ENCODE results near the gene LHX4. TPM values are rescaled to one million over a fixed set of nuclear protein-coding genes. Genes with fewer than 3 reads are reported as not detected.
A peak's percentile ranks its signal among the peaks of the same experiment; 100 is the strongest.

LHX4 gene
- total and polyA plus RNA-seq, 9 of the 15 experiments (the other 6 are each of a cell fraction or from before 2014, with no cell fraction given): 0.01 to 0.11 (median 0.07) TPM; not detected in 5

DNA sequence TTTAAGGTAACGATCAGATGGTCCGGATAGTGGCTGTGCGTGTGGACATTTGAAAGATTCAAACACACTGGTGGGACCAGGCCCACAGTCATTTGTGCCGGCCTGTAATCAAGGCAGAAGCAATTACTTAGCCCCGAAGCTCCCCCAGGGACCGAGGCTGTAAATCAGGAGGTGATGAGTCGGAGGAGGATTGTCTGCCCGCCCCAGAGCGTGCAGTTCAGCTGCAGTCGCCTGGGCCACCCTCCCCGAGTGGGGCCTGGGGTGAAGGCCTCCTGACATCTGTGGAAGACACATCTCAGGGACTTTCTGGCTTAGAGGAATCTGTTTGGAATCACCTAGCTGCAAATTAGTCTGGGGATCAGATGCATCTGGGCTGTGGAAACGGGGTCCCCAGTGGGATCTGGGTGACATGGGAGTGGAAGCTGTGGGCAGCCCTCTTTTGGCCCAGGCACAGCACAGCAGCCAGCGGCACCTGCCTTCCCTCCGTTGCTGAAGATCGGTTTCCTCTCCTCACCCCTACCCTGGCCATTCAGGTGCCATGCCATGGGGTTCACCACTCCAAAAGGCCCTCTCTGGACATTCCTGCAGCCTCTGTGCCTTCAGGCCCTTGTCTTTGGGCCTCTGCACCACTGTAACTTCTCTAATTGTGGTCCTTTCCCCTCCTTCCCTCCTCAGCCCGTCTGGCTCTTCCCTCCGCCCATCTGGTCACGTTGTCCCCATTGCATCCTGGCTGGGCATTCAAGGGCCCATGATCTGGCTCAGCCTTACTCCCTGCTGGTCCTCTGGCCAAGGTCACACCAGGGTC is 25.7 kb downstream of the LHX4 start (continued):
- TF ChIP-seq, protein P1, sequence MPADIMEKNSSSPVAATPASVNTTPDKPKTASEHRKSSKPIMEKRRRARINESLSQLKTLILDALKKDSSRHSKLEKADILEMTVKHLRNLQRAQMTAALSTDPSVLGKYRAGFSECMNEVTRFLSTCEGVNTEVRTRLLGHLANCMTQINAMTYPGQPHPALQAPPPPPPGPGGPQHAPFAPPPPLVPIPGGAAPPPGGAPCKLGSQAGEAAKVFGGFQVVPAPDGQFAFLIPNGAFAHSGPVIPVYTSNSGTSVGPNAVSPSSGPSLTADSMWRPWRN (IDR thresholded peaks at IDR 0.05; ENCODE audit: low read depth): peak; percentile 28; the same call in 1 of the 2 replicates
- no peak for TF ChIP-seq ZNF57 (CRISPR knock-in tag; IDR thresholded peaks at IDR 0.05)

DNA sequence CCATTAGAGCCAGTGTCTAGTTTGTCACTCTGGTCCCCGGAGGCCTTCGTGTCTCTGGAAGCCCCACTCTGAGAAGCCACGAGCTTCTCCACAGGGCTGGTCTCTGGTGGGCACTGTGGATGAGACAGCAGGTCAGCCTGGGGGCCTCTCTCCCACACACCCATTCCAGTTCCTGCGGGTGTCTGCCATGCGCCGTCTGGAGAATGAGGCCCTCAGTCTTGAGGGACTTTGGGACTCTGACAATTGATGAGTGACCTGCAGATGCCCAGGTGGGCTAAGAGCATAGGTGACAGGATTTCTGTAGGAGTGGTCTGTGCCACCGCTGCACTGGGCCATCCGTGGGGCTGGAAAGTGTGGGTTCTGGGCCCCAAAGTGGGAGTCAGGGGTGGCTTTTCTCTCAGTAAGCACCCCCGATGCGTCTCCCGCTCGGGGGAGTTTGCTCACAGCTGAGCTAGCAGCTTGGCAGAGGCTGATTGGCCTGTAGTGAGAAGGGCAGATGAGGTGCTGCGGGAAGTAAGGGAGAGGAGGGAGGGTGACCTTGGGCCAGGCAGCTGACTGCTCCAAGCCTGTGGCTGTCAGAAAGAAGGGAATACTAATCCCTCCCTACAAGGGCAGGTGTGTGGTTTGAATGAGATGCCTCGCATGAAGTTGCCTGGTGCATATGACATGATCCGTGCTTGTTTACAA is 26.4 kb downstream of the LHX4 start:
- Histone ChIP-seq H3K9ac (ENCODE audit: insufficient read depth in 1 of 2, low read depth in 2 of 2, low read length in 2 of 2) (no peak overlapping the region; a peak in 1 of 4 replicates), H3K4me2 (ENCODE audit: insufficient read depth, low read length) (no peak overlapping the region), H3K4me3 (no peak overlapping the region), H3K79me2 (ENCODE audit: control insufficient read depth, insufficient read depth, low read length) (no peaks in the 10 kb centered on the region), H3K27ac (ENCODE audit: extremely low read depth, low read depth, low read length) (no peak overlapping the region), H3K9me3 (replicated peaks; ENCODE audit: control insufficient read depth, insufficient read depth, low read depth, low read length) (no peaks in the 10 kb centered on the region), H3K27me3 (ENCODE audit: control insufficient read depth in 2 of 2, insufficient read depth in 2 of 2, low read length in 2 of 2) (peaks cover 46 to 73% of the 10 kb centered on the region in 2 experiments; a peak in 4 of 5 replicates), H3K9me1 (ENCODE audit: control insufficient read depth, insufficient read depth, low read length) (no peaks in the 10 kb centered on the region), H2AFZ (ENCODE audit: low read depth, low read length) (no peak overlapping the region), H3K36me3 (ENCODE audit: control insufficient read depth, insufficient read depth, low read length) (no peaks in the 10 kb centered on the region), H3K4me1 (replicated peaks in 1 of 2; ENCODE audit: control insufficient read depth in 2 of 2, insufficient read depth in 2 of 2, low read length in 2 of 2) (peaks cover 0 to 35% of the 10 kb centered on the region in 2 experiments; a peak in 2 of 5 replicates), H4K20me1 (replicated peaks; ENCODE audit: control insufficient read depth, insufficient read depth, low read length) (peaks cover 4% of the 10 kb centered on the region; the same call in 1 of the 2 replicates)
- WGBS (ENCODE audit: insufficient coverage, low coverage, missing lambda C conversion rate): 10% methylated on average over 14 of the region's 15 CpGs
- FAIRE-seq (no peak), ATAC-seq (no peak), DNase-seq (ENCODE audit: extremely low read depth in 1 of 4, low spot score in 3 of 4) (no peak)
- no TSS peak for BruUV-seq (replicated peaks)
- in situ Hi-C loops (cut with MboI): loop anchor here (25.0 kb wide), 1 partner anchor 906 kb away; no protein-coding TSS in a partner anchor
- intact Hi-C loops (cut with micrococcal nuclease): no loop called here
- CTCF ChIA-PET (ENCODE audit: low intra/inter-chr PET ratio): no interaction called here
- POLR2A ChIA-PET: no interaction called here
- TF ChIP-seq, protein P2, sequence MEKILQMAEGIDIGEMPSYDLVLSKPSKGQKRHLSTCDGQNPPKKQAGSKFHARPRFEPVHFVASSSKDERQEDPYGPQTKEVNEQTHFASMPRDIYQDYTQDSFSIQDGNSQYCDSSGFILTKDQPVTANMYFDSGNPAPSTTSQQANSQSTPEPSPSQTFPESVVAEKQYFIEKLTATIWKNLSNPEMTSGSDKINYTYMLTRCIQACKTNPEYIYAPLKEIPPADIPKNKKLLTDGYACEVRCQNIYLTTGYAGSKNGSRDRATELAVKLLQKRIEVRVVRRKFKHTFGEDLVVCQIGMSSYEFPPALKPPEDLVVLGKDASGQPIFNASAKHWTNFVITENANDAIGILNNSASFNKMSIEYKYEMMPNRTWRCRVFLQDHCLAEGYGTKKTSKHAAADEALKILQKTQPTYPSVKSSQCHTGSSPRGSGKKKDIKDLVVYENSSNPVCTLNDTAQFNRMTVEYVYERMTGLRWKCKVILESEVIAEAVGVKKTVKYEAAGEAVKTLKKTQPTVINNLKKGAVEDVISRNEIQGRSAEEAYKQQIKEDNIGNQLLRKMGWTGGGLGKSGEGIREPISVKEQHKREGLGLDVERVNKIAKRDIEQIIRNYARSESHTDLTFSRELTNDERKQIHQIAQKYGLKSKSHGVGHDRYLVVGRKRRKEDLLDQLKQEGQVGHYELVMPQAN (IDR thresholded peaks at IDR 0.05; ENCODE audit: borderline replicate concordance): no peak
- TF ChIP-seq, protein P3, sequence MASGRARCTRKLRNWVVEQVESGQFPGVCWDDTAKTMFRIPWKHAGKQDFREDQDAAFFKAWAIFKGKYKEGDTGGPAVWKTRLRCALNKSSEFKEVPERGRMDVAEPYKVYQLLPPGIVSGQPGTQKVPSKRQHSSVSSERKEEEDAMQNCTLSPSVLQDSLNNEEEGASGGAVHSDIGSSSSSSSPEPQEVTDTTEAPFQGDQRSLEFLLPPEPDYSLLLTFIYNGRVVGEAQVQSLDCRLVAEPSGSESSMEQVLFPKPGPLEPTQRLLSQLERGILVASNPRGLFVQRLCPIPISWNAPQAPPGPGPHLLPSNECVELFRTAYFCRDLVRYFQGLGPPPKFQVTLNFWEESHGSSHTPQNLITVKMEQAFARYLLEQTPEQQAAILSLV (tag; IDR thresholded peaks at IDR 0.05): no peak
- TF ChIP-seq ZNF121 (CRISPR knock-in tag; conservative IDR thresholded peaks at IDR 0.05) (no peak), ESRRA (IDR thresholded peaks at IDR 0.05; ENCODE audit: borderline replicate concordance, low read depth) (peak; percentile 73), CTBP1 (IDR thresholded peaks at IDR 0.05; ENCODE audit: borderline replicate concordance) (peak; percentile 13; the same call in 1 of the 2 replicates), NUFIP1 (IDR thresholded peaks at IDR 0.05; ENCODE audit: partially characterized antibody) (no peak)
- TF ChIP-seq, protein P4, sequence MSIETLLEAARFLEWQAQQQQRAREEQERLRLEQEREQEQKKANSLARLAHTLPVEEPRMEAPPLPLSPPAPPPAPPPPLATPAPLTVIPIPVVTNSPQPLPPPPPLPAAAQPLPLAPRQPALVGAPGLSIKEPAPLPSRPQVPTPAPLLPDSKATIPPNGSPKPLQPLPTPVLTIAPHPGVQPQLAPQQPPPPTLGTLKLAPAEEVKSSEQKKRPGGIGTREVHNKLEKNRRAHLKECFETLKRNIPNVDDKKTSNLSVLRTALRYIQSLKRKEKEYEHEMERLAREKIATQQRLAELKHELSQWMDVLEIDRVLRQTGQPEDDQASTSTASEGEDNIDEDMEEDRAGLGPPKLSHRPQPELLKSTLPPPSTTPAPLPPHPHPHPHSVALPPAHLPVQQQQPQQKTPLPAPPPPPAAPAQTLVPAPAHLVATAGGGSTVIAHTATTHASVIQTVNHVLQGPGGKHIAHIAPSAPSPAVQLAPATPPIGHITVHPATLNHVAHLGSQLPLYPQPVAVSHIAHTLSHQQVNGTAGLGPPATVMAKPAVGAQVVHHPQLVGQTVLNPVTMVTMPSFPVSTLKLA (conservative IDR thresholded peaks at IDR 0.05): no peak
- TF ChIP-seq, protein P5, sequence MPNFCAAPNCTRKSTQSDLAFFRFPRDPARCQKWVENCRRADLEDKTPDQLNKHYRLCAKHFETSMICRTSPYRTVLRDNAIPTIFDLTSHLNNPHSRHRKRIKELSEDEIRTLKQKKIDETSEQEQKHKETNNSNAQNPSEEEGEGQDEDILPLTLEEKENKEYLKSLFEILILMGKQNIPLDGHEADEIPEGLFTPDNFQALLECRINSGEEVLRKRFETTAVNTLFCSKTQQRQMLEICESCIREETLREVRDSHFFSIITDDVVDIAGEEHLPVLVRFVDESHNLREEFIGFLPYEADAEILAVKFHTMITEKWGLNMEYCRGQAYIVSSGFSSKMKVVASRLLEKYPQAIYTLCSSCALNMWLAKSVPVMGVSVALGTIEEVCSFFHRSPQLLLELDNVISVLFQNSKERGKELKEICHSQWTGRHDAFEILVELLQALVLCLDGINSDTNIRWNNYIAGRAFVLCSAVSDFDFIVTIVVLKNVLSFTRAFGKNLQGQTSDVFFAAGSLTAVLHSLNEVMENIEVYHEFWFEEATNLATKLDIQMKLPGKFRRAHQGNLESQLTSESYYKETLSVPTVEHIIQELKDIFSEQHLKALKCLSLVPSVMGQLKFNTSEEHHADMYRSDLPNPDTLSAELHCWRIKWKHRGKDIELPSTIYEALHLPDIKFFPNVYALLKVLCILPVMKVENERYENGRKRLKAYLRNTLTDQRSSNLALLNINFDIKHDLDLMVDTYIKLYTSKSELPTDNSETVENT (CRISPR knock-in tag; IDR thresholded peaks at IDR 0.05): no peak

Measured in K562 (cell line).